Measurements from ENCODE around the gene SYNGR1. TPM values are rescaled to one million over a fixed set of nuclear protein-coding genes. Genes with fewer than 3 reads are reported as not detected.

The SYNGR1 gene
- total RNA-seq, 2 donors from 2014 or later: 29.4 to 29.5 TPM

DNA sequence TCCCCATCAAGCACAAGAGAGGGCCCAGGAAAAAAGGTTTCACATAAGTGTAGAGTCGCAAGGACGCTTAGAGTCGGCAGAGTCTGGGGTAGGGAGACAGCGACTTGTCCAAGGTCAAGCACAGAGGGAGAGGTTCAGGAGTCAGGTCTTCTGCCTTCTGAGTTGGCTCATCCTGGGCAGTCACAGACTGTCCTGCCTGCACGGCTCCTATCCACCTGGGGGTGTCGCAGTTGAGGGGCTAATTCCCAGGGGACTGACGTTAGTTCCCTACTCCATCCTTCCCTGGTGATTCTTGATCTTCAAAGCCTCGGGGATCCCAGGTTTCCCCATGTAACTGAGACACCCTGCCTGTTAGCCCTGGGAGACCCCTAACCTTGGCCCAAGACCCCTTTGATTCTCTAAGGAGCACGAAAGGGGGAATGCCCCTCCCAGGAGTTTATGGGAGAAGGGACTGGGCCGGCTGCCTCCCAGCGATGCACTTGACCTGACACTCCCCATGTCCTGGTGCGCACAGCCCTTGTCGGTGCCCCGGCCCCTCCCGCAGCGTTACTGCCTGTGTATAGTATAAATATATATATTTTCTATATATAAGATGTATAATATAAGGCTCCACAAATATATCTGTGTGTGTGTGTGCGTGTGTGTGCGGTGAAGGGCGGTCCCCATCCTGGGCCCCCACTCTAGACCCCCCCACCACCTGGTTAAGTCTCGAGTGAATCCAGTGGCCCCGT, 35.1 kb downstream of the SYNGR1 start:
- TF ChIP-seq, protein P1, sequence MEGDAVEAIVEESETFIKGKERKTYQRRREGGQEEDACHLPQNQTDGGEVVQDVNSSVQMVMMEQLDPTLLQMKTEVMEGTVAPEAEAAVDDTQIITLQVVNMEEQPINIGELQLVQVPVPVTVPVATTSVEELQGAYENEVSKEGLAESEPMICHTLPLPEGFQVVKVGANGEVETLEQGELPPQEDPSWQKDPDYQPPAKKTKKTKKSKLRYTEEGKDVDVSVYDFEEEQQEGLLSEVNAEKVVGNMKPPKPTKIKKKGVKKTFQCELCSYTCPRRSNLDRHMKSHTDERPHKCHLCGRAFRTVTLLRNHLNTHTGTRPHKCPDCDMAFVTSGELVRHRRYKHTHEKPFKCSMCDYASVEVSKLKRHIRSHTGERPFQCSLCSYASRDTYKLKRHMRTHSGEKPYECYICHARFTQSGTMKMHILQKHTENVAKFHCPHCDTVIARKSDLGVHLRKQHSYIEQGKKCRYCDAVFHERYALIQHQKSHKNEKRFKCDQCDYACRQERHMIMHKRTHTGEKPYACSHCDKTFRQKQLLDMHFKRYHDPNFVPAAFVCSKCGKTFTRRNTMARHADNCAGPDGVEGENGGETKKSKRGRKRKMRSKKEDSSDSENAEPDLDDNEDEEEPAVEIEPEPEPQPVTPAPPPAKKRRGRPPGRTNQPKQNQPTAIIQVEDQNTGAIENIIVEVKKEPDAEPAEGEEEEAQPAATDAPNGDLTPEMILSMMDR (IDR thresholded peaks at IDR 0.05): peak in 1 of 2 donors; percentile 56
- H3K4me1 ChIP-seq: peaks cover 0 to 19% of the 10 kb centered on the region in 2 donors
- no peaks in the 10 kb centered on the region for H3K36me3 ChIP-seq
- no peaks in the 10 kb centered on the region for H3K27me3 ChIP-seq
- no peak overlapping the region for H3K27ac ChIP-seq
- no peak overlapping the region for H3K4me3 ChIP-seq
- DNase-seq (ENCODE audit: low spot score): no peak
- H3K9me3 ChIP-seq: no peaks in the 10 kb centered on the region

DNA sequence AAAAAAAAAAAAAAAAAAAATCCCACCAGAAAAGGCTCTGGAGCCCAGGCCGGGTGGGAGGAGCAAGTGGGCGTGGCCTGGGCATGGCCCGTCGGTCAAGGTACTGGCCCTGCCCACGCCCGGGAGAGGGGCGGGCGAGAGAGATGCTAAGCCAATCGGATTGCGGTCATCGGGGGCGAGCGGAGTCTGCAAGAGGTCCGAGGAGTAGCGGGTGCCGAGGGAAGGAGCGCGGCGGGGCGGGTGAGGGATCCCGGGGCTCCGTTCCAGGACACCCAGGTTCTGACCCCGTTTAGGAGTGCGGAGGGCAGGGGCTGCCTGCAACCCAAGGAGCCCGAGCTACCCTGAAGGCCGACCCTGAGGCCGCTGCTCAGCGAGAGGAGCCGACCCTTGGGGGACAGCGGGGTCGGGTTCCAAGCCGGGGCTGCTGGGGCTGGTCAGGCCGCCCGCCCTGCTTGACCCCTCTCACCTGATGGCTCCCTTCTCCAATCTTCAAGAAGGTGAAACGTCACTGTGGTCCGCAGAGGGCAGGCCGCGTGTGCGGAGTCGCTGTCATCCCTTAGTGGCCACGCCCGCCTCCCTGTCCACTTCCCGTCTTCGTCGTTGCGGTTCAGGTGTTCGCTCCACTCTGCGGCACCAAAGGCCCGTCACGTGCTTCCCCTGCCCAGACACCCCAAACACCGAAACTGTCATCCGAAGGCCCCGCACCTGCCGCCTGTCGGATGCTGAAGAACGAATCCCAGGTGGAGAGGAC, 38.6 kb downstream of the SYNGR1 start:
- H3K27me3 ChIP-seq: no peaks in the 10 kb centered on the region
- TF ChIP-seq, protein P1 (IDR thresholded peaks at IDR 0.05): no peak
- H3K27ac ChIP-seq: peak overlapping the region; percentile 22 to 47
- H3K36me3 ChIP-seq: no peaks in the 10 kb centered on the region
- peaks cover 0 to 19% of the 10 kb centered on the region in 2 donors for H3K4me1 ChIP-seq
- peak; percentile 76 for DNase-seq (ENCODE audit: low spot score)
- H3K4me3 ChIP-seq: peak overlapping the region; percentile 49 to 70
- no peaks in the 10 kb centered on the region for H3K9me3 ChIP-seq

DNA sequence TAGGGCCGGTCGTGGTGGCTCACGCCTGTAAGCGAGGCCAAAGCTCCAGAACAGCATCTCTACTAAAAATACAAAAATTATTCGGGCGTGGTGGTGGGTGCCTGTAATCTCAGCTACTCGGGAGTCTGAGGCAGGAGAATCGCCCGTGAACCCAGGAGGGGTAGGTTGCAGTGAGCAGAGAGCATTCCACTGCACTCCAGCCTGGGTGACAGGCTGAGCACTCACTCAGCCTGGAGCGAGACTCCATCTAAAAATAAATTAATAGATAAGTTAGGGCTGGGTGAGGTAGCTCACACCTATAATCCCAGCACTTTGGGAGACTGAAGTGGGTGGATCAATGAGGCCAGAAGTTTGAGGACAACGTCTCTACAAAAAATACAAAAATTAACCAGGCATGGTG, 39.6 kb downstream of the SYNGR1 start:
- Histone ChIP-seq H3K27me3 (no peaks in the 10 kb centered on the region), H3K36me3 (no peaks in the 10 kb centered on the region), H3K9me3 (no peaks in the 10 kb centered on the region), H3K4me1 (peaks cover 0 to 15% of the 10 kb centered on the region in 2 donors), H3K27ac (peak overlapping the region; percentile 47 to 65), H3K4me3 (no peak overlapping the region)
- DNase-seq (ENCODE audit: low spot score): no peak
- TF ChIP-seq, protein P1 (IDR thresholded peaks at IDR 0.05): no peak

DNA sequence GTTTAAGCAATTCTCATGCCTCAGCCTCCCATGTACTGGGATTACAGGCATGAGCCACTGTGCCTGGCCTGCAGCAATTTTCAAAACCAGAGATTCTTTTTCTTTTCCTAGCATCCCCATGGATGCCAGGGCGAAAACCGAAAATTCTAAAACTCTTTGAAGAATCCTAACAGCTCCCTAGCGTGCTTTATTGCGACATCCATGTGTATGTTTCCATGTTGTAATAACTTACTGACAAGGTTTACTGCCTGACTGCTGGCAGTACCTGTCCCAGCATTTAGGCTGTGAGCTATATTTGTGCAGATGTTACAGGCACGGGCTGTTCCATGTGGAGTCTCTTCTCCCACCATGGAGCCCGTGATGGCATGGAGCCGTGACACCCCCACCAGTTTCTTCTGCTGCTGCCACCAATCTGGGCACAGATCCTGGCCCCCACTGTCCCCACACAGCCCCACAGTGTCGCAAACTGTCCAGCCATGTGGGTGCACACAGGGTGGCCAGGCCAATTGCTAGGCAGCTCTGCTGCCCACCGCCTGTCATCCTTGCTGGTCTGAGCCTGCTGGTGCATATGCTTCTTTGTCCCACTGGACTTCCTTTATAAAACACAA, 42.7 kb downstream of the SYNGR1 start:
- Histone ChIP-seq H3K36me3 (no peaks in the 10 kb centered on the region), H3K9me3 (no peaks in the 10 kb centered on the region), H3K4me3 (no peak overlapping the region), H3K27me3 (no peaks in the 10 kb centered on the region), H3K27ac (no peak overlapping the region), H3K4me1 (peaks cover 0 to 12% of the 10 kb centered on the region in 2 donors)
- DNase-seq (ENCODE audit: low spot score): no peak
- TF ChIP-seq, protein P1 (IDR thresholded peaks at IDR 0.05): no peak

DNA sequence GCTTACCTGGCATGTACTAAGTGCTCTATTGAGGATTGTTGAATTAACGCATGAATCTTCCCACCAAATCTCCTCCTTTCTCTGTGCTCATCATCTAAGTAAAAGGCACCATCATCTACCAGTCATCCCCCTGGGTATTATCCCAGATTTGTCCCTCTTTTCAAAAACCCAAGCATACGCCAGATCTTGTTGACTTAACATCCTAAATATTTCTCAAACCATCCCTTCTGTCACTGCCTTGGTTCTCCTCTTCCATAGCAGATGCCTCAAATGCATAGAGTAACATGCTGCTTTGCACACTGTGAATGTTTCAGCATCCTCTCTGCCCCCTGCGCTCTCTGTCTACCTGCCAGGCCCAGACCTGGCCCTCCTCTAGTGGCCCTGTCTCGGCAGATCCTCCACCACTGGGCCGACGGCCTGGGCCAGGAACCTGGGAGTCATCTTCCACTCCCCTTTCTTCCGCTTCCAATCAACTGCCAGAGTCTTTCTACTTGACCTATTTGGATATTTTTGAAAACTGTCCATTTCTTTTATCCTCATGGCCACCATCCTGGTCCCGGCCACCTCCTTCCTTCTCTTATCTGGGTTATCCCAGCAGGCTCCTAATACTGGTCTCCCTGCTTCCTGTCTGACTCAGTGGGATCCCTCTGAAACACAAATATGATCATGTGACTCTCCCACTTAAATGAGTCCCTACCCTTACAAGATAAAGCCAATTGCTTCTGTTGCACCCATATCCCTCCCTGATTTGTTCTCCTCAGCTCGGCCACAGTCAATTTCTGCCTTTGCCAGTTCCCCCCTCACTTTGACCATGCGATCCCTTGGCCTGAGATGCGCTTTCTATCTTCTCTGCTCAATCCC, 46.4 kb downstream of the SYNGR1 start:
- TF ChIP-seq, protein P1 (IDR thresholded peaks at IDR 0.05): no peak
- H3K9me3 ChIP-seq: no peaks in the 10 kb centered on the region
- H3K4me1 ChIP-seq: peaks cover 0 to 11% of the 10 kb centered on the region in 2 donors
- H3K27me3 ChIP-seq: no peaks in the 10 kb centered on the region
- H3K4me3 ChIP-seq: no peak overlapping the region
- H3K27ac ChIP-seq: no peak overlapping the region
- no peaks in the 10 kb centered on the region for H3K36me3 ChIP-seq
- DNase-seq (ENCODE audit: low spot score): no peak

All from right atrium auricular region (tissue), 2 donors.